Panc1 (cell line): Measurements from ENCODE around the gene CNTN4. TPM values are rescaled to one million over a fixed set of nuclear protein-coding genes. Genes with fewer than 3 reads are reported as not detected.

Experiments
- ATAC-seq: fragments of 200-7000 bp; cut with Tn5 transposase; 2 replicates; pipeline ENCODE4 v1.9.1; 2020; ENCODE audit warnings: mild to moderate bottlenecking, moderate library complexity
- BruUV-seq: library from RNA; stranded (reverse); fragments of 400-500 nt; replicated peaks from 2 replicates; lab custom pipeline; 2021; lab: Mats Ljungman, UMichigan
- CTCF ChIA-PET: fragments of 300-600 bp; sonication (Branson Sonifier 250); formaldehyde crosslinking; loops from one replicate; lab custom pipeline; 2022; ENCODE audit warnings: antibody characterized with exemption; lab: Charles Lee
- POLR2A ChIA-PET: fragments of 300-600 bp; sonication (Branson Sonifier 250); formaldehyde crosslinking; loops from one replicate; lab custom pipeline; 2022; ENCODE audit warnings: antibody characterized with exemption; lab: Charles Lee
- DNase-seq: peaks from one replicate; pipeline ENCODE4 v3.0.0-alpha.2; 2010; ENCODE audit warnings: low read depth, low spot score
- H3K27ac ChIP-seq: 2 replicates; pipeline ENCODE4 v1.5.1; 2011; ENCODE audit warnings: mild to moderate bottlenecking, low read length, inconsistent platforms
- H3K27me3 ChIP-seq: fragments of 200-500 bp; sonication (Bioruptor generic); 2 replicates; pipeline ENCODE4 v1.6.0; 2014; ENCODE audit warnings: low read length, inconsistent platforms; ENCODE audit not compliant: control insufficient read depth, insufficient read depth
- H3K36me3 ChIP-seq: fragments of 200-500 bp; sonication (Bioruptor generic); 2 replicates; pipeline ENCODE4 v1.5.1; 2014; ENCODE audit warnings: inconsistent platforms, mild to moderate bottlenecking, low read length, moderate library complexity; ENCODE audit not compliant: control insufficient read depth, insufficient read depth
- H3K4me1 ChIP-seq: 2 replicates; pipeline ENCODE4 v1.5.1; 2011; ENCODE audit warnings: inconsistent platforms, mild to moderate bottlenecking, low read length, moderate library complexity; ENCODE audit not compliant: control insufficient read depth, insufficient read depth
- H3K4me3 ChIP-seq, 2 experiments: 2 replicates each; pipeline ENCODE4 v1.5.1; 2011 to 2012; ENCODE audit warnings: low read depth in 2 of 2, low read length in 2 of 2, mild to moderate bottlenecking in 2 of 2, inconsistent platforms in 1 of 2, moderate library complexity in 1 of 2
- H3K9me3 ChIP-seq: fragments of 200-500 bp; sonication (Bioruptor generic); 2 replicates; pipeline ENCODE4 v1.5.1; 2014; ENCODE audit warnings: low read depth, mild to moderate bottlenecking, inconsistent platforms, low read length, moderate library complexity; ENCODE audit not compliant: control insufficient read depth, insufficient read depth
- CTCF ChIP-seq: fragments of 450-650 bp; IDR thresholded peaks from 2 replicates; pipeline ENCODE4 v1.5.1; 2017; ENCODE audit warnings: mild to moderate bottlenecking
- POLR2AphosphoS5 ChIP-seq: IDR thresholded peaks from 2 replicates; pipeline ENCODE4 v1.6.1; 2012; ENCODE audit warnings: mild to moderate bottlenecking, low read depth, low read length, moderate library complexity
- REST ChIP-seq, 2 experiments: IDR thresholded peaks; 2 replicates each; pipeline ENCODE4 v1.6.1; 2011 to 2012; ENCODE audit warnings: low read depth in 2 of 2, control low read depth in 1 of 2, low read length in 1 of 2, mild to moderate bottlenecking in 1 of 2, moderate library complexity in 1 of 2; ENCODE audit not compliant: insufficient read depth in 1 of 2
- SIN3A ChIP-seq: IDR thresholded peaks from 2 replicates; pipeline ENCODE4 v1.6.1; 2012; ENCODE audit warnings: low read depth, mild to moderate bottlenecking, low read length, moderate library complexity, borderline replicate concordance; ENCODE audit not compliant: insufficient read depth
- TCF7L2 ChIP-seq: IDR thresholded peaks from 2 replicates; pipeline ENCODE4 v1.6.1; 2011; ENCODE audit warnings: mild to moderate bottlenecking, low read depth, low read length, inconsistent platforms
- in situ Hi-C: cut with HindIII; loops from 2 replicates; pipeline ENCODE4 v1.10.0; 2016; ENCODE audit warnings: low sequenced_read_pairs, low pct_unique_long_range_greater_than_20kb
- intact Hi-C: fragments of 100-400 bp; cut with micrococcal nuclease; formaldehyde crosslinking; loops from one replicate; pipeline ENCODE4 v1.10.0; 2022; ENCODE audit not compliant: unreplicated experiment
- total RNA-seq: library from RNA; stranded (reverse); gene quantifications from one replicate; pipeline ENCODE4 v1.2.1, GENCODE V29; 2021; ENCODE audit not compliant: unreplicated experiment

CNTN4 gene
- total RNA-seq, 1 experiment from 2014 or later, result not detected

- no peak for DNase-seq
- Histone ChIP-seq H3K36me3 (no peaks in the 10 kb centered on the region), H3K4me3 (no peak overlapping the region), H3K9me3 (no peaks in the 10 kb centered on the region), H3K27ac (no peak overlapping the region), H3K27me3 (no peaks in the 10 kb centered on the region), H3K4me1 (no peaks in the 10 kb centered on the region)
- BruUV-seq, result no TSS peak
- ATAC-seq, result no peak
- ChIA-PET POLR2A (no interaction called here), CTCF (no interaction called here)
- intact Hi-C loops, result no loop called here
- TF ChIP-seq TCF7L2 (no peak), CTCF (no peak), SIN3A (no peak), REST (IDR thresholded peaks at IDR 0.05; ENCODE audit: insufficient read depth in 1 of 2, low read depth in 2 of 2, low read length in 1 of 2) (no peak), POLR2AphosphoS5 (no peak)
- in situ Hi-C loops, result no loop called here
Measured at GRCh38 chr3:2937055-2937454, 838.4 kb downstream of the CNTN4 start.

DNA sequence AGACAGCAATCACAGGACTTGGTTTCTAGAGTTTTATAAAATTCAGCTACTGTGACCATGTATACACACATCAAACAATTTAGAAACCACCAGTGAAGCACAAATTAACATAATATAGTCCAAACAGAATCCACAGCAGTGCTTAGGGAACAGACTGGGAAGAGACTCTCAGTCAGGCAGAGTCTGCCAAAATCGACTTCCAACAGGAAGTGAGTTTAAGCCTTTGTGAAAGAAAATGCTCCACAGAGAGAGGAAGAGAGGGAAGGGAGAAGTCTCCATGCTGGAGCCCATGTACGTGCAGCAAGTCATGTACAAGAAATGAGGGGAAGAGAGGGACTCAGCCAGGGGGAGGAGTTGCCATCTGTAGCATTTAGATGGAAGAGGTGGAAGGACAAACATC is 838.9 kb downstream of the CNTN4 start:
- Histone ChIP-seq H3K36me3 (no peaks in the 10 kb centered on the region), H3K4me3 (no peak overlapping the region), H3K4me1 (no peaks in the 10 kb centered on the region), H3K27me3 (no peaks in the 10 kb centered on the region), H3K9me3 (no peaks in the 10 kb centered on the region), H3K27ac (no peak overlapping the region)
- no peak for ATAC-seq
- ChIA-PET POLR2A (no interaction called here), CTCF (no interaction called here)
- TF ChIP-seq REST (IDR thresholded peaks at IDR 0.05; ENCODE audit: insufficient read depth in 1 of 2, low read depth in 2 of 2, low read length in 1 of 2), result no peak
- no peak for TF ChIP-seq SIN3A
- TF ChIP-seq CTCF, result no peak
- no peak for TF ChIP-seq TCF7L2
- TF ChIP-seq POLR2AphosphoS5, result no peak
- in situ Hi-C loops, result no loop called here
- intact Hi-C loops, result no loop called here
- no TSS peak for BruUV-seq
- no peak for DNase-seq
